IMR-90 (cell line): ENCODE results near the gene BTBD6. TPM values are rescaled to one million over a fixed set of nuclear protein-coding genes. Genes with fewer than 3 reads are reported as not detected.
A peak's percentile ranks its signal among the peaks of the same experiment; 100 is the strongest.

Experiments
- ATAC-seq: fragments of 200-7000 bp; cut with Tn5 transposase; 2 replicates; pipeline ENCODE4 v1.9.1; 2020; ENCODE audit warnings: low read depth, mild to moderate bottlenecking, moderate library complexity
- Bru-seq: library from RNA; stranded (reverse); fragments of 400-500 nt; gene quantifications from one replicate; lab custom pipeline; 2021; lab: Mats Ljungman, UMichigan
- BruChase-seq, 2 experiments: library from RNA; stranded (reverse); fragments of 400-500 nt; gene quantifications; one replicate each; lab custom pipeline; 2021; lab: Mats Ljungman, UMichigan
- BruUV-seq: library from RNA; stranded (reverse); fragments of 400-500 nt; replicated peaks from 2 replicates; lab custom pipeline; 2021; lab: Mats Ljungman, UMichigan
- CTCF ChIA-PET: fragments of 300-600 bp; formaldehyde crosslinking; extraction: SDS; loops from one replicate; lab custom pipeline; 2021; ENCODE audit warnings: antibody characterized with exemption; lab: Yijun Ruan, JAX
- POLR2A ChIA-PET: fragments of 300-600 bp; sonication (Branson Sonifier 250); formaldehyde crosslinking; loops from one replicate; lab custom pipeline; 2022; ENCODE audit warnings: antibody characterized with exemption; ENCODE audit not compliant: unreplicated experiment; lab: Charles Lee
- DNase-seq: peaks from one replicate; pipeline ENCODE4 v3.0.0; 2013
- H2AFZ ChIP-seq: replicated peaks from 2 replicates; pipeline ENCODE3; 2013; ENCODE audit warnings: low read length, mild to moderate bottlenecking; ENCODE audit not compliant: poor library complexity
- H2AK5ac ChIP-seq: 2 replicates; pipeline ENCODE4 v1.6.1; 2013; ENCODE audit warnings: low read depth, low read length, inconsistent platforms
- H2AK9ac ChIP-seq: replicated peaks from 2 replicates; pipeline ENCODE3; 2013; ENCODE audit warnings: mild to moderate bottlenecking, low read depth, low read length, moderate library complexity; ENCODE audit not compliant: poor library complexity
- H2BK120ac ChIP-seq: 2 replicates; pipeline ENCODE4 v1.6.1; 2013; ENCODE audit warnings: low read depth, low read length, inconsistent platforms
- H2BK15ac ChIP-seq: 3 replicates; pipeline ENCODE4 v1.6.1; 2013; ENCODE audit warnings: low read depth, low read length, inconsistent platforms
- H2BK20ac ChIP-seq: 2 replicates; pipeline ENCODE4 v1.6.1; 2013; ENCODE audit warnings: low read depth, mild to moderate bottlenecking, inconsistent platforms, low read length, moderate library complexity
- H2BK5ac ChIP-seq: 2 replicates; pipeline ENCODE4 v1.6.1; 2013; ENCODE audit warnings: mild to moderate bottlenecking, low read depth, low read length, inconsistent platforms; ENCODE audit not compliant: poor library complexity, severe bottlenecking
- H3K14ac ChIP-seq: replicated peaks from 2 replicates; pipeline ENCODE4 v1.6.1; 2013; ENCODE audit warnings: low read depth, low read length, inconsistent platforms
- H3K18ac ChIP-seq: 2 replicates; pipeline ENCODE4 v1.6.1; 2013; ENCODE audit warnings: low read depth, low read length, control low read depth
- H3K23ac ChIP-seq: 2 replicates; pipeline ENCODE4 v1.6.1; 2013; ENCODE audit warnings: low read depth, low read length, inconsistent platforms
- H3K27ac ChIP-seq: 2 replicates; pipeline ENCODE4 v1.5.1; 2013; ENCODE audit warnings: mild to moderate bottlenecking, control low read depth, low read length; ENCODE audit not compliant: insufficient read depth
- H3K27me3 ChIP-seq: 2 replicates; pipeline ENCODE4 v1.6.1; 2013; ENCODE audit warnings: low read length; ENCODE audit not compliant: control insufficient read depth, insufficient read depth
- H3K36me3 ChIP-seq: 2 replicates; pipeline ENCODE4 v1.6.1; 2013; ENCODE audit warnings: low read length, mixed read lengths; ENCODE audit not compliant: control insufficient read depth, insufficient read depth
- H3K4ac ChIP-seq: 2 replicates; pipeline ENCODE4 v1.6.1; 2013; ENCODE audit warnings: low read depth, low read length, inconsistent platforms
- H3K4me1 ChIP-seq: 2 replicates; pipeline ENCODE4 v1.6.1; 2013; ENCODE audit warnings: low read length, mixed read lengths; ENCODE audit not compliant: control insufficient read depth, insufficient read depth
- H3K4me2 ChIP-seq: 2 replicates; pipeline ENCODE4 v1.6.1; 2013; ENCODE audit warnings: low read depth, mild to moderate bottlenecking, control low read depth, low read length, moderate library complexity
- H3K4me3 ChIP-seq: 2 replicates; pipeline ENCODE4 v1.5.1; 2013; ENCODE audit warnings: low read depth, mild to moderate bottlenecking, control low read depth, low read length, moderate library complexity; ENCODE audit not compliant: insufficient read depth
- H3K56ac ChIP-seq: 2 replicates; pipeline ENCODE4 v1.6.1; 2013; ENCODE audit warnings: low read length, inconsistent platforms; ENCODE audit not compliant: insufficient read depth; ENCODE audit errors: extremely low read depth
- H3K79me1 ChIP-seq, 2 experiments: 2 replicates each; pipeline ENCODE4 v1.6.1; 2013; ENCODE audit warnings: low read length in 2 of 2, inconsistent platforms in 1 of 2, low read depth in 1 of 2
- H3K9ac ChIP-seq: 2 replicates; pipeline ENCODE4 v1.6.1; 2013; ENCODE audit warnings: low read depth, low read length, control low read depth
- H3K9me1 ChIP-seq: 2 replicates; pipeline ENCODE4 v1.6.1; 2013; ENCODE audit warnings: low read length, inconsistent platforms; ENCODE audit not compliant: insufficient read depth
- H3K9me3 ChIP-seq: 2 replicates; pipeline ENCODE4 v1.6.1; 2013; ENCODE audit warnings: low read length; ENCODE audit not compliant: control insufficient read depth, insufficient read depth
- H4K20me1 ChIP-seq: 2 replicates; pipeline ENCODE4 v1.6.1; 2013; ENCODE audit warnings: low read length, inconsistent platforms; ENCODE audit not compliant: insufficient read depth
- H4K5ac ChIP-seq: 2 replicates; pipeline ENCODE4 v1.6.1; 2013; ENCODE audit warnings: mild to moderate bottlenecking, low read depth, low read length, control low read depth
- H4K8ac ChIP-seq, 2 experiments: 2 replicates each; pipeline ENCODE4 v1.6.1; 2013; ENCODE audit warnings: low read depth in 2 of 2, low read length in 2 of 2, control low read depth in 1 of 2, inconsistent platforms in 1 of 2
- H4K91ac ChIP-seq: 2 replicates; pipeline ENCODE4 v1.6.1; 2013; ENCODE audit warnings: low read depth, low read length, inconsistent platforms; ENCODE audit not compliant: insufficient read depth
- BHLHE40 ChIP-seq: fragments of 150-350 bp; IDR thresholded peaks from 2 replicates; pipeline ENCODE4 v1.6.1; 2016; ENCODE audit warnings: mild to moderate bottlenecking, low read depth, low read length
- CEBPB ChIP-seq: IDR thresholded peaks from 2 replicates; pipeline ENCODE4 v1.6.1; 2012; ENCODE audit warnings: low read depth, low read length, improper control_type of control experiment
- CHD1 ChIP-seq: IDR thresholded peaks from 2 replicates; pipeline ENCODE4 v1.6.1; 2012; ENCODE audit warnings: low read depth, low read length, improper control_type of control experiment
- FOS ChIP-seq: fragments of 150-350 bp; IDR thresholded peaks from 2 replicates; pipeline ENCODE4 v1.6.1; 2016; ENCODE audit warnings: low read depth, low read length
- MAFK ChIP-seq: IDR thresholded peaks from 2 replicates; pipeline ENCODE4 v1.6.1; 2012; ENCODE audit warnings: low read depth, low read length, improper control_type of control experiment
- MAZ ChIP-seq: IDR thresholded peaks from 2 replicates; pipeline ENCODE4 v1.6.1; 2012; ENCODE audit warnings: low read depth, mild to moderate bottlenecking, low read length, improper control_type of control experiment, moderate library complexity, borderline replicate concordance
- MXI1 ChIP-seq: IDR thresholded peaks from 2 replicates; pipeline ENCODE4 v1.6.1; 2012; ENCODE audit warnings: low read depth, mild to moderate bottlenecking, low read length, moderate library complexity, borderline replicate concordance
- NFE2L2 ChIP-seq: fragments of 150-350 bp; IDR thresholded peaks from 2 replicates; pipeline ENCODE4 v1.6.1; 2016; ENCODE audit warnings: low read depth, mild to moderate bottlenecking, low read length
- POLR2A ChIP-seq: IDR thresholded peaks from 2 replicates; pipeline ENCODE4 v1.6.1; 2012; ENCODE audit warnings: mild to moderate bottlenecking, low read depth, low read length
- RCOR1 ChIP-seq: IDR thresholded peaks from 2 replicates; pipeline ENCODE4 v1.6.1; 2012; ENCODE audit warnings: mild to moderate bottlenecking, low read length, improper control_type of control experiment; ENCODE audit not compliant: insufficient replicate concordance
- RFX5 ChIP-seq: IDR thresholded peaks from 2 replicates; pipeline ENCODE4 v1.8.0; 2012; ENCODE audit warnings: low read depth, mild to moderate bottlenecking, low read length, moderate library complexity
- WGBS, 2 experiments: methylation state at CpG; one replicate each; pipeline versions ENCODE4 v1.1.5 to v1.1.7; 2013; ENCODE audit warnings: missing lambda C conversion rate in 2 of 2; ENCODE audit not compliant: insufficient read length in 1 of 2; ENCODE audit errors: extremely low coverage in 2 of 2; 5-methylcytosine and 5-hydroxymethylcytosine counted together
- dilution Hi-C: fragments of 300-500 bp; cut with HindIII; formaldehyde crosslinking; loops from one replicate; pipeline ENCODE4 v1.14.3; 2018; ENCODE audit warnings: low sequenced_read_pairs; ENCODE audit not compliant: unreplicated experiment
- in situ Hi-C: fragments of 300-500 bp; cut with MboI; formaldehyde crosslinking; loops from 3 replicates; pipeline ENCODE4 v1.14.3; 2019; ENCODE audit warnings: low sequenced_read_pairs, inconsistent platforms, mixed read lengths
- intact Hi-C: fragments of 100-400 bp; cut with micrococcal nuclease; formaldehyde crosslinking; loops from 2 replicates; pipeline ENCODE4 v1.10.0; 2022
- long read RNA-seq: library from polyadenylated mRNA; unstranded; transcript quantifications from one replicate; pipeline ENCODE4 v2.0.0, GENCODE V29; 2021; ENCODE audit not compliant: unreplicated experiment
- polyA plus RNA-seq, 3 experiments: library from polyadenylated mRNA; depleted of rRNA; stranded (reverse); fragments of >200 nt; gene quantifications; 2 replicates each; pipeline ENCODE4 v1.2.3, GENCODE V29; 2012; ENCODE audit warnings: low replicate concordance in 1 of 3
- total RNA-seq: library from RNA; depleted of rRNA; stranded (reverse); fragments of >200 nt; gene quantifications from 2 replicates; pipeline ENCODE4 v1.2.3, GENCODE V29; 2012; rRNA removed
- TF ChIP-seq, protein P1 (sequence below): fragments of 150-350 bp; IDR thresholded peaks from 2 replicates; pipeline ENCODE4 v1.6.1; 2016; ENCODE audit warnings: low read depth, mild to moderate bottlenecking, low read length, moderate library complexity, borderline replicate concordance
- TF ChIP-seq, protein P2 (sequence below): fragments of 150-350 bp; IDR thresholded peaks from 2 replicates; pipeline ENCODE4 v1.6.1; 2017; ENCODE audit warnings: mild to moderate bottlenecking, antibody characterized with exemption, low read length, low read depth

BTBD6 gene
- total RNA-seq: 31.4 and 43.9 TPM in 2 replicates
- polyA plus RNA-seq (2012; rRNA removed): 33.9 and 37.4 TPM in 2 replicates
- polyA plus RNA-seq (2012; cell fraction: cytosol; rRNA removed): 41.8 and 43.5 TPM in 2 replicates
- 99.5 and 153 TPM in 2 replicates for polyA plus RNA-seq (2012; cell fraction: nucleus; rRNA removed; ENCODE audit: low replicate concordance)
- percentile 54 among the genes with signal in this experiment for Bru-seq, nascent RNA
- percentile 71 among the genes with signal in this experiment for BruChase-seq, experiment 1, labeled RNA remaining after a 6-hour chase
- percentile 58 among the genes with signal in this experiment for BruChase-seq, experiment 2, labeled RNA remaining after a 2-hour chase
- long read RNA-seq, transcript BTBD6-203 (4 exons, 2,176 nt): major isoform, 93 of 153 reads
- long read RNA-seq, transcript BTBD6-204 (3 exons, 2,195 nt): minor isoform, 26 of 153 reads
- long read RNA-seq, transcript BTBD6-206 (5 exons, 1,335 nt): minor isoform, 10 of 153 reads
- long read RNA-seq, transcript BTBD6-202 (2 exons, 948 nt): minor isoform, 5 of 153 reads
- long read RNA-seq, partial matches to known transcripts: 12 of 153 reads
- long read RNA-seq, other reads (novel, unspliced or antisense): 7 of 153 reads

DNA sequence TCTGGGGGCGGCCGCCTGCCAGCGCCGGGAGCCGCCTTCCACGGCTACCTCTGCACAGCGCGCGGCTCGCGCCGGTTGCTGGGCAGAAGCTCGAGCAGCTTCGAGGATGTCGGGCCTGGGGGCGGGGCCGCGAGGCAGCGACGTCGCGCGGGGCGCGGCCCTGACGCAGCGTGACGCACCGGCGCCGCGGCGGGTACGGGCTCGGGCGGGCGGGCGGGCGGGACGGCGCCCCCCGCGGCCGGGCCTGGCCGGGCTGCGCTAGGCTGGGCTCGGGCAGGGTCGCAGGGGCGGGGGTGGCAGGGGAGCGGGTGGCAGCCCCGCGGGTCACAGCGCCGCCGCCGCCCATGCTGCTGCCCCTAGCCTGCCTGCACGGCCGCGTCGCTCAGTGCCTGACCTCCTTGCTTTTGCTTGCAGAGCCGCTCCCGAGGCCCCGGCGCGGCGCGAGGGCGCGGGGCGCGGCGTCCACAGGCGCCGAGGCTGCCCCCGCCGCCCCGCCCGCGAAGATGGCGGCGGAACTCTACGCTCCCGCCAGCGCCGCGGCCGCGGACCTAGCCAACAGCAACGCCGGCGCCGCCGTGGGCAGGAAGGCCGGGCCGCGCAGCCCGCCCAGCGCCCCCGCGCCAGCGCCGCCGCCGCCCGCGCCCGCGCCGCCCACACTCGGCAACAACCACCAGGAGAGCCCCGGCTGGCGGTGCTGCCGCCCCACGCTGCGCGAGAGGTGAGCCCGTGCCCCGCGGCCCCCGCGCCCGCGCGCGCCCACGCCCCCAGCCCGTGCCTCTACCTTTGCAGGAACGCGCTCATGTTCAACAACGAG lies at the start of gene BTBD6:
Gene BTBD6 (plus strand): TSS at position 166 of the 814 bp plus-strand sequence. CDS start 179 bp downstream, at position 345.
- H4K8ac ChIP-seq: peak within 1 kb of the TSS; percentile 59 to 73; a peak in 2 of 4 replicates
- H2AFZ ChIP-seq: peak within 1 kb of the TSS; percentile 94
- peak within 1 kb of the TSS; percentile 79 for H3K27ac ChIP-seq
- H3K4ac ChIP-seq: peak within 1 kb of the TSS; percentile 74
- peak within 1 kb of the TSS; percentile 82 for H3K23ac ChIP-seq
- ChIA-PET CTCF (interaction anchor here (0.5 kb wide), 1 partner anchor 428 kb away, joined by 3 read pairs; no protein-coding TSS in a partner anchor), POLR2A (no interaction called here)
- H3K79me1 ChIP-seq: peaks cover 47 to 72% of the 10 kb centered on the region in 2 experiments
- no peaks in the 10 kb centered on the region for H3K27me3 ChIP-seq
- peak within 1 kb of the TSS; percentile 89 for H3K4me3 ChIP-seq
- peak within 1 kb of the TSS; percentile 64 for H2AK5ac ChIP-seq
- peak within 1 kb of the TSS; percentile 77 for H2AK9ac ChIP-seq
- 0 out of 2 replicates have a peak within 1 kb of the TSS, but pooled peaks have one; percentile 6 for H2BK120ac ChIP-seq
- ATAC-seq (peak; percentile 92), DNase-seq (peak; percentile 83)
- dilution Hi-C loops: no loop called here
- H3K9me1 ChIP-seq: peaks cover 15% of the 10 kb centered on the region; the same call in 1 of the 2 replicates
- no peak within 1 kb of the TSS for H2BK15ac ChIP-seq
- H4K20me1 ChIP-seq: peaks cover 10% of the 10 kb centered on the region
- H3K56ac ChIP-seq: peak within 1 kb of the TSS; percentile 8
- no TSS peak for BruUV-seq
- peak within 1 kb of the TSS; percentile 96 for H3K4me2 ChIP-seq
- H4K91ac ChIP-seq: peak within 1 kb of the TSS; percentile 35
- in situ Hi-C loops: no loop called here
- H3K36me3 ChIP-seq: peaks cover 40% of the 10 kb centered on the region
- H3K4me1 ChIP-seq: peaks cover 7% of the 10 kb centered on the region; the same call in 1 of the 2 replicates
- WGBS, 2 experiments: 0% methylated on average over 91 of the region's 130 CpGs; no CpG with 5 or more reads in 1 of the 2 experiments
- H3K9ac ChIP-seq: peak within 1 kb of the TSS; percentile 80
- no peak within 1 kb of the TSS for H2BK20ac ChIP-seq
- no peak within 1 kb of the TSS for H3K18ac ChIP-seq
- H2BK5ac ChIP-seq: peak within 1 kb of the TSS; percentile 72
- no peaks in the 10 kb centered on the region for H3K9me3 ChIP-seq
- H3K14ac ChIP-seq: peak within 1 kb of the TSS; percentile 68
- peak within 1 kb of the TSS; percentile 39; the same call in 1 of the 2 replicates for H4K5ac ChIP-seq
- intact Hi-C loops: no loop called here
- TF ChIP-seq CHD1 (no peak), MAFK (no peak), MXI1 (no peak), BHLHE40 (peak; percentile 57; the same call in 1 of the 2 replicates), CEBPB (no peak), NFE2L2 (no peak), MAZ (peak; percentile 76; the same call in 1 of the 2 replicates), POLR2A (no peak; the same call in 1 of the 2 replicates), RFX5 (peak; percentile 92), FOS (no peak), RCOR1 (no peak)
- TF ChIP-seq, protein P1, sequence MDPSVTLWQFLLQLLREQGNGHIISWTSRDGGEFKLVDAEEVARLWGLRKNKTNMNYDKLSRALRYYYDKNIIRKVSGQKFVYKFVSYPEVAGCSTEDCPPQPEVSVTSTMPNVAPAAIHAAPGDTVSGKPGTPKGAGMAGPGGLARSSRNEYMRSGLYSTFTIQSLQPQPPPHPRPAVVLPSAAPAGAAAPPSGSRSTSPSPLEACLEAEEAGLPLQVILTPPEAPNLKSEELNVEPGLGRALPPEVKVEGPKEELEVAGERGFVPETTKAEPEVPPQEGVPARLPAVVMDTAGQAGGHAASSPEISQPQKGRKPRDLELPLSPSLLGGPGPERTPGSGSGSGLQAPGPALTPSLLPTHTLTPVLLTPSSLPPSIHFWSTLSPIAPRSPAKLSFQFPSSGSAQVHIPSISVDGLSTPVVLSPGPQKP: no peak
- TF ChIP-seq, protein P2, sequence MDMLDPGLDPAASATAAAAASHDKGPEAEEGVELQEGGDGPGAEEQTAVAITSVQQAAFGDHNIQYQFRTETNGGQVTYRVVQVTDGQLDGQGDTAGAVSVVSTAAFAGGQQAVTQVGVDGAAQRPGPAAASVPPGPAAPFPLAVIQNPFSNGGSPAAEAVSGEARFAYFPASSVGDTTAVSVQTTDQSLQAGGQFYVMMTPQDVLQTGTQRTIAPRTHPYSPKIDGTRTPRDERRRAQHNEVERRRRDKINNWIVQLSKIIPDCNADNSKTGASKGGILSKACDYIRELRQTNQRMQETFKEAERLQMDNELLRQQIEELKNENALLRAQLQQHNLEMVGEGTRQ: no peak
